Mucosa of descending colon (tissue), 3 donors: ENCODE data around the gene SNX25. TPM values are rescaled to one million over a fixed set of nuclear protein-coding genes. Genes with fewer than 3 reads are reported as not detected.

Source experiments
- ATAC-seq: fragments of 200-7000 bp; cut with Tn5 transposase; one replicate; pipeline ENCODE4 v1.9.1; 2020; ENCODE audit warnings: mild to moderate bottlenecking, moderate library complexity
- DNase-seq, 3 donors: peaks; one replicate each; pipeline ENCODE4 v3.0.0-alpha.2; 2020
- H3K36me3 ChIP-seq: fragments of 200-600 bp; one replicate; pipeline ENCODE4 v1.8.0; 2021; ENCODE audit warnings: low read depth, mild to moderate bottlenecking
- H3K4me1 ChIP-seq: fragments of 200-600 bp; one replicate; pipeline ENCODE4 v1.8.0; 2021; ENCODE audit warnings: low read depth, mild to moderate bottlenecking
- H3K4me3 ChIP-seq: fragments of 200-600 bp; one replicate; pipeline ENCODE4 v1.8.0; 2021; ENCODE audit warnings: mild to moderate bottlenecking
- H3K9me3 ChIP-seq: fragments of 200-600 bp; one replicate; pipeline ENCODE4 v1.8.0; 2021; ENCODE audit warnings: mild to moderate bottlenecking
- intact Hi-C, 2 donors: fragments of 100-400 bp; cut with DNase I in 1 of 2; cut with micrococcal nuclease in 1 of 2; formaldehyde crosslinking; loops; one replicate each; pipeline versions ENCODE4 v1.11.0 to v1.11.1; 2022; cut with DNase I, micrococcal nuclease
- total RNA-seq, 3 donors: library from RNA; stranded (reverse); fragmentation: NEBNext Ultra II Directional in 2 of 3; extraction: Animal tissue kit (Norgen Biotek cat#: 25700) in 2 of 3; gene quantifications; one replicate each; pipeline versions ENCODE4 v1.2.1 to v1.2.4, GENCODE V29; 2021 to 2023
- TF ChIP-seq, protein P1 (sequence below): fragments of 200-600 bp; IDR thresholded peaks from one replicate; pipeline ENCODE4 v1.8.0; 2022; ENCODE audit warnings: antibody characterized with exemption, mild to moderate bottlenecking
- donor health status: DM: no; HTN: no; CAD: no; lungs with moderate emphysema.
- donor health status: DM: no; HTN: no; CAD: no.
- donor health status: DM: no; HTN: yes; CAD: no.

SNX25 gene
- total RNA-seq, 3 donors from 2014 or later: 10.8 to 29.7 (median 16.8) TPM

GRCh38 chr4:185304944-185305690 lies 95.7 kb downstream of the SNX25 start:
- Histone ChIP-seq H3K4me3 (no peak overlapping the region), H3K36me3 (no peaks in the 10 kb centered on the region), H3K9me3 (no peaks in the 10 kb centered on the region), H3K4me1 (peaks cover 9% of the 10 kb centered on the region)
- TF ChIP-seq, protein P1, sequence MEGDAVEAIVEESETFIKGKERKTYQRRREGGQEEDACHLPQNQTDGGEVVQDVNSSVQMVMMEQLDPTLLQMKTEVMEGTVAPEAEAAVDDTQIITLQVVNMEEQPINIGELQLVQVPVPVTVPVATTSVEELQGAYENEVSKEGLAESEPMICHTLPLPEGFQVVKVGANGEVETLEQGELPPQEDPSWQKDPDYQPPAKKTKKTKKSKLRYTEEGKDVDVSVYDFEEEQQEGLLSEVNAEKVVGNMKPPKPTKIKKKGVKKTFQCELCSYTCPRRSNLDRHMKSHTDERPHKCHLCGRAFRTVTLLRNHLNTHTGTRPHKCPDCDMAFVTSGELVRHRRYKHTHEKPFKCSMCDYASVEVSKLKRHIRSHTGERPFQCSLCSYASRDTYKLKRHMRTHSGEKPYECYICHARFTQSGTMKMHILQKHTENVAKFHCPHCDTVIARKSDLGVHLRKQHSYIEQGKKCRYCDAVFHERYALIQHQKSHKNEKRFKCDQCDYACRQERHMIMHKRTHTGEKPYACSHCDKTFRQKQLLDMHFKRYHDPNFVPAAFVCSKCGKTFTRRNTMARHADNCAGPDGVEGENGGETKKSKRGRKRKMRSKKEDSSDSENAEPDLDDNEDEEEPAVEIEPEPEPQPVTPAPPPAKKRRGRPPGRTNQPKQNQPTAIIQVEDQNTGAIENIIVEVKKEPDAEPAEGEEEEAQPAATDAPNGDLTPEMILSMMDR: no peak
- intact Hi-C loops: no loop called here
- DNase-seq: peak in 2 of 3 donors; percentile 14 to 26
- ATAC-seq: peak; percentile 26

- DNase-seq (no peak), ATAC-seq (no peak)
- intact Hi-C loops: no loop called here
- H3K36me3 ChIP-seq: no peaks in the 10 kb centered on the region
- H3K4me1 ChIP-seq: peaks cover 9% of the 10 kb centered on the region
- H3K4me3 ChIP-seq: no peak overlapping the region
- H3K9me3 ChIP-seq: no peaks in the 10 kb centered on the region
- TF ChIP-seq, protein P1: no peak
These were observed 96.6 kb downstream of the SNX25 start for GRCh38 chr4:185305979-185306442.

GRCh38 chr4:185307136-185307950 lies 97.9 kb downstream of the SNX25 start:
- Histone ChIP-seq H3K9me3 (no peaks in the 10 kb centered on the region), H3K4me1 (peaks cover 9% of the 10 kb centered on the region), H3K36me3 (no peaks in the 10 kb centered on the region), H3K4me3 (no peak overlapping the region)
- intact Hi-C loops: no loop called here
- ATAC-seq (no peak), DNase-seq (no peak)
- TF ChIP-seq, protein P1: no peak

DNA sequence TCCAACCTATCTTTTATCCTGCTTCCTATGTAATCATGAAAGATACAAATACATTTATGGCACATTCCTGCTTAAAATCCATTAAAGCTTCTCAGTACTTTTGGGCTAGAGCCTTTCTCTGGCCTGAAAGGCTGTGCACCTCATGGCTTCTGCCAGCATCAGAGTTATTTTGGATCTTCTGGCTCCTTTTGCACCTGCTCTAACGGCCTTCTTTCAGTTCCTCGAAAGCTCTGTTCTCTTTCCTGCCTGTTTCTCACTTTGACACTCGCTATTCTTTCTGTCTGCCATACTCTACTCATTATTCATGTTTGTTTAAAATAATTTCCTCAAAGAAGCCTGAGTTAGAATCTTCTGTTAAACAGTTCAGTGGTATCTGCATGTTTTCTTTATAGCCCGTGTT lies 100.4 kb downstream of the SNX25 start:
- intact Hi-C loops: no loop called here
- no peaks in the 10 kb centered on the region for H3K9me3 ChIP-seq
- H3K36me3 ChIP-seq: no peaks in the 10 kb centered on the region
- TF ChIP-seq, protein P1: no peak
- ATAC-seq (no peak), DNase-seq (no peak)
- H3K4me3 ChIP-seq: no peak overlapping the region
- H3K4me1 ChIP-seq: no peaks in the 10 kb centered on the region

DNA sequence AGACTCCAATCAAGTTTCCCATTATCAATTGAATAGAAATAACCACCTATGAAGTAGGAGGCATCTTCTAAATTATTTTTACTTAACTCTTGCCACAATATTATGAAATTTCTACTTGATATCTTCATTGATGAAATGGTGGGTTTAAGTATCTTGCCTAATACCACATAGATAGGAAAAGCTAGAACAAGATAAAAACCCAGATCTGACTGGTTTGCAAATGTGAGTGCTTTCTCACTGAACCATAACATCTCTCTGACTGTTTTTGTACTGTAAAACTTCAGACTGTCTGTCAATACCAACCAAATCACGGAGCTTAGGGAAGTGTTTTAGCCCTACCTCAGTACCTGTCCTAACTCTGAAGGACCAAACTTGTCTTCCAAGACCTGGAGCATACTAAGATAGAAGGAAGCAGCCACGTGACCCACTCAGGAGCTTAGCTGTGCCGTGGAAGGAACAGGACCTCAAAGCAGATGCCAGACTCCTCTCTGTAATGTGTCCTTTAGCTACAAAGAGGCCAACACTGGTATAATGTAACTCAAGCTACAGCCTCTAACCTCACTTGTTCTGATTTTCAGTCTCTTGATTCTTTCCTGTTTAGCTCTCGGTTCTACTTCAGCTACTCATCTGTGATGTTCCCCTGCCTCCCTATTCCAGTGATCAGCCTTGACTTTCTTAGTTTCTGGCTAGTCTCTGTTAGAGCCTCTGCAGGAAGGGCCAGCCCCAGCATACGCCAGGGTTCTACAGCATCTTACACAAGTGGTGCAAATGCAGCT lies 101.9 kb downstream of the SNX25 start:
- ATAC-seq: no peak
- no peak overlapping the region for H3K4me3 ChIP-seq
- no peaks in the 10 kb centered on the region for H3K36me3 ChIP-seq
- H3K4me1 ChIP-seq: no peaks in the 10 kb centered on the region
- H3K9me3 ChIP-seq: no peaks in the 10 kb centered on the region
- no peak for DNase-seq
- TF ChIP-seq, protein P1: no peak
- intact Hi-C loops: no loop called here
